Measurements from ENCODE around the gene SGPP1.
"Not testable (repeated sequence)": the region's sequence is repeated elsewhere in the genome, so short reads cannot be mapped to it uniquely, and the experiment has no call there.

The SGPP1 gene

GRCh38 chr14:63705561-63706070, 22.2 kb downstream of the SGPP1 start:
- ChIA-PET CTCF (no interaction called here), POLR2A (no interaction called here)
- DNase-seq (ENCODE audit: extremely low spot score): no peak
- no peak for TF ChIP-seq CTCF (IDR thresholded peaks at IDR 0.05; ENCODE audit: control extremely low read depth, extremely low read depth, low read depth, missing control alignments)

- DNase-seq (ENCODE audit: extremely low spot score); POLR2A ChIA-PET: not testable (repeated sequence)
- CTCF ChIA-PET: interaction anchor here (1.1 kb wide), 1 partner anchor 9 kb away, joined by 3 read pairs; no protein-coding TSS in a partner anchor
These were observed 25.3 kb downstream of the SGPP1 start for GRCh38 chr14:63702530-63702929.

GRCh38 chr14:63701606-63702299, 26.1 kb downstream of the SGPP1 start:
- DNase-seq (ENCODE audit: extremely low spot score): no peak

GRCh38 chr14:63692310-63693020, 35.4 kb downstream of the SGPP1 start:
- POLR2A ChIA-PET: interaction anchor here (0.7 kb wide), 1 partner anchor 9 kb away, joined by 5 read pairs; no protein-coding TSS in a partner anchor
- no peak for TF ChIP-seq CTCF (IDR thresholded peaks at IDR 0.05; ENCODE audit: control extremely low read depth, extremely low read depth, low read depth, missing control alignments)
- CTCF ChIA-PET: interaction anchor here (0.9 to 1.8 kb wide), 3 partner anchors 10 to 42 kb away, joined by 3 to 6 read pairs (median 4); no protein-coding TSS in a partner anchor

More at GRCh38 chr14:63701606-63702299, 26.1 kb downstream of the SGPP1 start:
- no peak for TF ChIP-seq CTCF (IDR thresholded peaks at IDR 0.05; ENCODE audit: control extremely low read depth, extremely low read depth, low read depth, missing control alignments)
- POLR2A ChIA-PET: interaction anchor here (0.5 to 0.6 kb wide), 2 partner anchors 9 to 839 kb away, joined by 3 to 5 read pairs; partner anchors contain the start of gene HSPA2
- CTCF ChIA-PET: interaction anchor here (0.9 to 1.6 kb wide), 3 partner anchors 8 to 54 kb away, joined by 3 read pairs; no protein-coding TSS in a partner anchor

GRCh38 chr14:63689132-63689531, 38.7 kb downstream of the SGPP1 start:
- ChIA-PET POLR2A (interaction anchor here (0.5 kb wide), 1 partner anchor 28 kb away, joined by 3 read pairs; no protein-coding TSS in a partner anchor), CTCF (interaction anchor here (1.2 kb wide), 1 partner anchor 81 kb away, joined by 4 read pairs; no protein-coding TSS in a partner anchor)
- no peak for DNase-seq (ENCODE audit: extremely low spot score)
- TF ChIP-seq CTCF (IDR thresholded peaks at IDR 0.05; ENCODE audit: control extremely low read depth, extremely low read depth, low read depth, missing control alignments): no peak

More at GRCh38 chr14:63692310-63693020, 35.4 kb downstream of the SGPP1 start:
- no peak for DNase-seq (ENCODE audit: extremely low spot score)

GRCh38 chr14:63686926-63687325, 40.9 kb downstream of the SGPP1 start:
- POLR2A ChIA-PET: no interaction called here
- TF ChIP-seq CTCF (IDR thresholded peaks at IDR 0.05; ENCODE audit: control extremely low read depth, extremely low read depth, low read depth, missing control alignments): no peak
- no peak for DNase-seq (ENCODE audit: extremely low spot score)
- CTCF ChIA-PET: no interaction called here

All from GM10248 (cell line).